Esophagus mucosa (tissue), 1 donor: ENCODE data around the gene SLC25A31. TPM values are rescaled to one million over a fixed set of nuclear protein-coding genes. Genes with fewer than 3 reads are reported as not detected.

Source experiments
- ATAC-seq: fragments of 200-7000 bp; cut with Tn5 transposase; one replicate; pipeline ENCODE4 v1.9.1; 2020
- total RNA-seq: library from RNA; stranded (reverse); gene quantifications from one replicate; pipeline ENCODE4 v1.2.4, GENCODE V29; 2023
- donor health status: DM: yes; HTN: yes; CAD: no.

Gene SLC25A31
- not detected for total RNA-seq

DNA sequence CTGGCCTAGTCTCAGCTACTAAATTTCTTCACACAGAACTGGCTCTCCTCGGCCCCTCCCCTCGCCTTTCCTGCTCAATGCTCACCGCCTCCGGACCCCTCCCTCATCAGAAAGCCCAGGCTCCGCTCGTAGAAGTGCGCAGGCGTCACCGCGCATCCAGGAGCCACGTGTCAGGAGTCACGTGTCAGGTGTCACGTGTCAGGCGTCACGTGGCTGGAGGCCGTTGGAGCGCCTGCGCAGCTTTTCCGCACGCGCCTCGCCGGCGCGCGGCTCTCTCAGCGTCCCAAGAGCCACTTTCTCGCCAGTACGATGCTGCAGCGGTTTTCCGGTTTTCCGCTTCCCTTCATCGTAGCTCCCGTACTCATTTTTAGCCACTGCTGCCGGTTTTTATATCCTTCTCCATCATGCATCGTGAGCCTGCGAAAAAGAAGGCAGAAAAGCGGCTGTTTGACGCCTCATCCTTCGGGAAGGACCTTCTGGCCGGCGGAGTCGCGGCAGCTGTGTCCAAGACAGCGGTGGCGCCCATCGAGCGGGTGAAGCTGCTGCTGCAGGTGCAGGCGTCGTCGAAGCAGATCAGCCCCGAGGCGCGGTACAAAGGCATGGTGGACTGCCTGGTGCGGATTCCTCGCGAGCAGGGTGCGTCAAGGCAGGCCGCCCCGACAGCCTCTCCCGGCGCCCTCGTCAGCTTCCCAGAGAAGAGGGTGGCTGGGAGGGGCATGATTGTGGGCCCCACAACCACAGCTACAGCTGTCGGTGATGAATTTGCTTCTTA, at the start of gene SLC25A31:
SLC25A31 (plus strand) TSS at position 259 of the 772 bp plus-strand sequence; CDS start at position 405, 146 bp downstream.
- no peak for ATAC-seq

DNA sequence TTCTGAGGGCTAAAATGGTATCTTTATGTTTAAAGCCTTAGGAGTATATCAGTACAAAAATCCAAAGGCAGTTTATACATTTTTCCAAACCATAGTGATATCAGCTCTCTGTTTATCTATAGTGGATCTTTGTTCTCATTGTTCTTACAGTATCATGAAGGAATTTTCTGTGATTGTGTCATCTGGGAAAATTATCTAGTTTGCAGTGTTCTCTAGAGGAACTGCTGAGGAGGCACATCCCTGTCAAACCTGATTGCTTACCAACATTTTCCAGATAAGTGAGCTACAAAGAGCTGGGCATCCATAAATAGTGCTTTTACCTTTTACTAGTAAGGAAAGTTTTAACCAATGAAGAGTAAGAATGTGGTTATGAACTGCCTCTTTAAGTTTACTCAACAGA, 44.9 kb upstream of the SLC25A31 start:
- no peak for ATAC-seq

GRCh38 chr4:127686658-127687057, 43.5 kb upstream of the SLC25A31 start:
- no peak for ATAC-seq

GRCh38 chr4:127687580-127687979, 42.6 kb upstream of the SLC25A31 start:
- no peak for ATAC-seq

- ATAC-seq, result peak; percentile 98
Measured at GRCh38 chr4:127698789-127699200, 31.4 kb upstream of the SLC25A31 start.

DNA sequence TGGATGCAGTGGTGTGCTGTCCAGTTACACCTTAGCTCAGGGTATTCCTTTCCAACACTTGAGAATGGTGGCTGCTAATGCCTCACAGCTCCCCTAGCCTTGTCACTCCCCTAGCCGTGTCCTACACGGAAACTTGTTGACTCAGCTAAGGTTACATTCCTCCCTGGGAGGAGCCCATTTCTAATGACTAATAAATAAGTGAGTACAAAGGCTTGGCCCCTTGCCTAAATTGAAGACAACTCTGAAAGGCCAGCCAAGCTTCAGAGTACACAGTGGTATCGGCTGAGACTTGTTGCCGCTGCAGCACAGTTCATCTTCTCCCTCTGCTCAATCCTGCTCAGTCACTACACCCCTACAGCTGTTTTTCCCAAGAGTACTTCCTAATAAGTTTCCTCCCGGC, 21.2 kb upstream of the SLC25A31 start:
- peak; percentile 98 for ATAC-seq

DNA sequence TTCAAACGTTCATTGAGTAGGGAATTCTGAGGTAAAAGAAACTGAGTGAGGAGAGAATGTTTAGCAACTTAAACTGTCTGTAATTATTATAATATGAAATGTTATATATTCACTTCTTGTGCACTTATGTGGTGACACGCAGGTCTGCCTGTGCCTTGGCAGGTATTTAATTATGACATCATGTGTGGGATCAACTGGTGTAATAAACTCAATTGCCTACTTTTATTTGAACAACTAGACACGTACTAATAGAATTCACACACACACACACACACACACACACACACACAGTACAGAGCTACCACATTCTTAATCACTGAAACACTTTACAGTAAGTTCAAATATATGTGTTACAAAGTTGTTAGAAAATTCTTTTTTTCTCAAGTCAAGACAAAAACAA, 20.7 kb upstream of the SLC25A31 start:
- peak; percentile 70 for ATAC-seq

DNA sequence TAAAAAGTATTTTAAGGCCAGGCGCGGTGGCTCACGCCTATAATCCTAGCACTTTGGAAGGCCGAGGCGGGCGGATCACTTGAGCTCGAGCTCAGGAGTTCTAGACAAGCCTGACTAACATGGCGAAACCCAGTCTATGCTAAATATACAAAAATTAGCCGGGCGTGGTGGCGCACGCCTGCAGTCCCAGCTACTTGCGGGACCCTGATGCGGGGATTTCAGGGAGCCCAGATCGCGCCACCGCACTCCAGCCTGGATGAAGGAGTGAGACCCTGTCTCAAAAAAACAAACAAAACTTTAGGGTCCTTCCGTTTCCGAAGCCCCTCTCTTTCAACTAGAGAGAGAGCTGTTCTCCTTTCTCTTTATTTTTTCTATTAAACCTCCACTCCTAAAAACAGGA, 1.2 kb downstream of the SLC25A31 start:
- no peak for ATAC-seq

- ATAC-seq, result peak; percentile 55
Measured at GRCh38 chr4:127732623-127733328, 2.6 kb downstream of the SLC25A31 start.

DNA sequence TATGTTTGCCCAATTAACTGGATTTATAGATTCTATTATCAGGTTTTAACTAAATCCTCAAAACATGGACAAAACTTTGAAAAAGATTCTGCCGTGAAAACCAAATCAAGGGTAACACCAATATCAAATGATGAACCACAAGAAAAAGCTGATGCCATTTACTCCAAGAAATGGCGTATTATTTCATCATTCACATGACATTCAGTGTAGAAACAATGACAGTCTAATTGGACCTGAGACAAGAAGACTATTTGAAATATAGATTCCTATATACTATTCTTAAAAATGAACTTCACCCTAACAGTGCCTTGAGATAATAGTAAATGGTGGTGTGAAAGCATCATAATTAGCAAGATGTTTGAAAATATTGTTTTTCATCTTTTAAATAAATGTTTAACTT, 4.8 kb downstream of the SLC25A31 start:
- ATAC-seq, result no peak

DNA sequence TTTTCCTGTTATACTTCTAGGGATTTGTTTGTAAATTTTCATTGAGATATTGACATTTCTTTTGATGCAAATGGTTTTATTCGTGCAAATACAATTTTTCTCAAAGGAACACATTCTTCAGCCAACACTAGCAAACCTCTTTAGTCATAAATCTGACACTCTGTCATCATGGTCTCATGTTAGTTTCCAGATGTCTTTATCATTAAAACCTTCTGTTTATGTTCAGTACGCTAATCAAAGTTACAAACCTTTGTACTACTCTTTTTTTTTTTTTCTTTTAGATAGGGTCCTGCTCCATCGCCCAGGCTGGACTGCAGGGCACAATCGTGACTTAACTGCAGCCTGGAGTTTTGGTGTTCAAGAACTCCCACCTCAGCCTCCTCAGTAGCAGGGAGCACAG, 7.1 kb downstream of the SLC25A31 start:
- ATAC-seq, result no peak

- ATAC-seq, result no peak
Measured at GRCh38 chr4:127741247-127741646, 11.0 kb downstream of the SLC25A31 start.

- ATAC-seq, result no peak
Measured at GRCh38 chr4:127747883-127748282, 17.7 kb downstream of the SLC25A31 start.

DNA sequence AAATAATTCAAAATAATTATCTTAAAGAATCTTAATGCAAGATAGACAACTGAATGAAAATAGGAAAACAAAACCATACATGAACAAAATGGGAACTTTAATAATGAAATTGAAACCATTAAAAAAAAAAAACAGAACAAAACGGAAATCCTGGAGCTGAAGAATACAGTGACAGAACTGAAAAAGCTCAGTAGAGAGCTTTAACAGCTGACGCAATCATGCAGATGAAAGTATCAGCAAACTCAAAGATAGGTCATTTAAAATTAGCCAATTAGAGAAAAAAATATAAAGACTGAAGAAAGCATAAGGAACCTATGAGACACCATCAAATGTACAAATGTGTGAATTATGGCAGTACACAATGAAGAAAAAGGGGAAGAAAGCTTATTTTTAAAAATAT, 18.8 kb downstream of the SLC25A31 start:
- no peak for ATAC-seq

DNA sequence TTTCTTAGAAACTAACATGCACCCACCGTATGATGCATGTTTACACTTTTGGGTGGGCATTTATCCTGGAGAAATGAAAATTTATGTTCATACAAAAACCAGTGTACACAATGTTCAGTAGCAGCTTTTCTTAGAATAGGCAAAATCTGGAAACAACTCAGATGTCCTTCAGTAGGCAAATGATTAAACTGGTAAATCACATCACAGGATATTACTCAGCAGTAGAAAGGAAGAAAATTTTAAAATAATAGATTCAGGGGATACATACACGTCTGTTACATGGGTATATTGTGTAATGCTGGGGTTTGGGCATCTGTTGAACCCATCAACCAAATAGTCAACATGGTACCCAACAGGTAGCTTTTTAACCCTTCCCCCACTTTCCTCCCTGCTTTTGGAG, 26.7 kb downstream of the SLC25A31 start:
- no peak for ATAC-seq

DNA sequence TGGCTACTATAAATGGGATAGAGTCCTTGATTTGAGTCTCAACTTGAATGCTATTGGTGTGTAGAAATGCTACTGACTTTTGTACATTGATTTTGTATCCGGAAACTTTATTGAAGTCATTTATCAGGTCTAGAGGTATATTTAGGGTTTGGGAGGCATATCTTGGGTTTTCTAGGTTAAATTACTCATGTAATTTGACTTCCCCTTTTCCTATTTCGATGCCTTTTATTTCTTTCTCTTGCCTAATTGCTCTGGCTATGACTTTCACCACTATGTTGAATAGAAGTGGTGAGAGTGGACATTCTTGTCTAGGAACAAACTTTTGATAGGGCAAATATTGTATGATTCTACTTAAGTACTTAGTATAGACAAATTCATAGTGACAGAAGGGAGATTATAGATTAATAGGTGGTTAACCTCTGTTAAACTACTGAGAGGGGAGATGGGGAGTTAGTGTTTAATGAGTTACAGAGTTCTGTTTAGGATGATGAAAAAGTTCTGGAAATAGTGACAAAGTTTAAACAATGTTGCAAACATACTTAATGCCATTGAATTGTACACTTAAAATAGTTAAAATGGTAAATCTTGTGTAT, 29.1 kb downstream of the SLC25A31 start:
- no peak for ATAC-seq

DNA sequence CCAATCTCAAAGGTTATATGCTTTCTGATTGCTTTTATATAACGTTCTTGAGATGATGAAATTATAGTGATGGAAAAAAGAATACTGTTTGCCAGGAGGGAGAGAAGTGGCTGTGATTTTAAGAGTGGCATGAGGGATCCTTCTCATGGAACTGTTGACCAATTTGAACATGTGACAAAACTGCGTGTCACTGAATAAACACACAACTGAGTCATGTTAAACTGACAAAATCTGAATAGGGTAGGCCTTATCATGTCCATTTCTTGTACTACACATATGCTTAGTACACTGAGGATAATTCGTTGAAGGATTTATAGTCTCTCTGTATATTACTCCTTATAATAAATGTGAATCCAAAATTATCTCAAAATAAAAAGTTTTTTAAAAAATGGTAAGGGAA, 29.7 kb downstream of the SLC25A31 start:
- peak; percentile 31 for ATAC-seq

GRCh38 chr4:127771535-127772275, 41.5 kb downstream of the SLC25A31 start:
- ATAC-seq, result no peak

- ATAC-seq, result no peak
Measured at GRCh38 chr4:127772769-127773671, 42.8 kb downstream of the SLC25A31 start.

- ATAC-seq, result no peak
Measured at GRCh38 chr4:127775843-127776242, 45.6 kb downstream of the SLC25A31 start.

GRCh38 chr4:127776620-127777019, 46.4 kb downstream of the SLC25A31 start:
- ATAC-seq, result no peak

DNA sequence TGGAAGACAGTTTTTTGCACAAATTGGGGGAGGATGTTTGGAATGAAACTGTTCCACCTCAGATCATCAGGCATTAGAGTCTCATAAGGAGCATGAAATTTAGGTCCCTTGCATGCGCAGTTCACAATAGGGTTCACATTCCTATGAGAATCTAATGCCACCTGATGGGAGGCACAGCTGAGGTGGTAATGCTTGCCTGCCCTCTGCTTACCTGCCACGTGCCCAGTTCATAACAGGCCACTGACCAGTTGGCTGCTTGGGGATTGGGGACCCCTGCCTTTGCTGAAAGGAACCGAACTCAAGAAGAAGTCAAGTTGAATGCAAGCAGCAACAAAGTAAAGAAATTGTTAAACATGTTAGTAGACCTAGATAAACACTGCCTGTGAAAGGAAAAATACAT, 47.3 kb downstream of the SLC25A31 start:
- ATAC-seq, result no peak
